GM19324 (cell line): ENCODE measurements around the gene COMP.
"Not testable (repeated sequence)": the region's sequence is repeated elsewhere in the genome, so short reads cannot be mapped to it uniquely, and the experiment has no call there.

Experiments used
- ATAC-seq: cut with Tn5 transposase; IDR thresholded peaks from one replicate; pipeline ENCODE4 v1.9.1; 2021; ENCODE audit warnings: mild to moderate bottlenecking, moderate library complexity; ENCODE audit not compliant: unreplicated experiment, low FRiP score

The COMP gene

GRCh38 chr19:18735752-18736151 lies 55.4 kb downstream of the COMP start:
- ATAC-seq = no peak

DNA sequence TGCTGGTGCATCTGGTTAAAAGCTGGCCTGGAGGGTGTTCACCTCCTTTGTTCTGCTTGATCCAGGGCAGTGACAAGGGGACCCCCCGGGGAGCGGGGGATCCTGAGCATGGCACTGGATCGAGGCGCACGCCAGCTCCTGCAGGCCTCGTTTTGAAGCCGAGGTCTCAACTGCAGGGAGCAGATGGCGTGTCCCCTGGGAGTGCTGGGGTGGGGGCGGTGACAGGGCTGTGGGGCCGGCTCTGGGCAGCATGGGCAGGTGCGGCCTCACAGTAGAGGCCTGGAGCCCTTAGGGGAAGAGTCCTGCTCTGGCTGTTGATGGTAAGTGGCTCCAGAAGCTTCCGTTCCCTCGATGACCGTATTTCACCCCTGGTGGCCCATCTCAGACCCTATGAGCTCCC lies 55.8 kb downstream of the COMP start:
- no peak for ATAC-seq

DNA sequence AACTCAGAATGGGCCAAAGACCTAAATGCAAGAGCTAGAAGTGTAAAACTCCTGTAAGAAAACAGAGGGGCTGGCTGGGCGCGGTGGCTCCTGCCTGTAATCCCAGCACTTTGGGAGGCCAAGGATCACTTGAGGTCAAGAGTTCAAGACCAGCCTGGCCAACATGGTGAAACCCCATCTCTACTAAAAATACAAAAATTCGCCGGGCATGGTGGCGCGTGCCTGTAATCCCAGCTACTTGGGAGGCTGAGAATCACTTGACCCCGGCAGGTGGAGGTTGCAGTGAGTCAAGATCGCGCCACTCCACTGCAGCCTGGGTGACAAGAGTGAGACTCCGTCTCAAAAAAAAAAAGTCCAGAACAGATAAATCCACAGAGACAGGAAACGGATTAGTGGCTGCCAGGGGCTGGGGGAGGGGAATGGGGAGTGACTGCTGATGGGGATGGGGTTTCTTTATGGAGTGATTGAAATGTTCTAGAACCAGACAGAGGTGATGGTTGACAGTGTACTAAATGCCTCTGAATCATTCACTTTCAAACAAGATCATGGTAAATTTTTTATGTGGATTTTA lies 57.3 kb downstream of the COMP start:
- ATAC-seq = not testable (repeated sequence)

GRCh38 chr19:18733196-18733647 lies 57.9 kb downstream of the COMP start:
- ATAC-seq = no peak
